ENCODE data around the gene ADGRV1. TPM values are rescaled to one million over a fixed set of nuclear protein-coding genes. Genes with fewer than 3 reads are reported as not detected.

ADGRV1 gene
- total RNA-seq, 1 donor from 2014 or later, result 10.0 TPM

- H3K9ac ChIP-seq (ENCODE audit: low read length), result no peak overlapping the region
- peaks cover 2% of the 10 kb centered on the region for H3K9me3 ChIP-seq (ENCODE audit: insufficient read depth, low read depth, low read length)
- no peak overlapping the region for H3K27ac ChIP-seq (ENCODE audit: low read depth, low read length)
- H3K4me2 ChIP-seq (ENCODE audit: low read length), result no peak overlapping the region
- Mint-ChIP-seq H3K27ac (ENCODE audit: unreplicated experiment) (no peak overlapping the region), H3K27me3 (ENCODE audit: low read depth, unreplicated experiment) (no peaks in the 10 kb centered on the region), H3K4me1 (ENCODE audit: low read depth, unreplicated experiment) (peaks cover 10% of the 10 kb centered on the region), H3K36me3 (ENCODE audit: low read depth, unreplicated experiment) (no peaks in the 10 kb centered on the region), H3K9me3 (ENCODE audit: unreplicated experiment) (no peaks in the 10 kb centered on the region), H3K4me3 (ENCODE audit: unreplicated experiment) (no peak overlapping the region)
- no peaks in the 10 kb centered on the region for H3K4me1 ChIP-seq (ENCODE audit: insufficient read depth, low read length)
- H2AFZ ChIP-seq (ENCODE audit: low read depth, low read length), result no peak overlapping the region
- H3K36me3 ChIP-seq (ENCODE audit: insufficient read depth, low read length), result no peaks in the 10 kb centered on the region
- no peak for TF ChIP-seq EZH2 (IDR thresholded peaks at IDR 0.05; ENCODE audit: insufficient read depth, low read length)
- no peak for TF ChIP-seq CTCF (IDR thresholded peaks at IDR 0.05; ENCODE audit: insufficient read depth, low read depth, low read length)
- DNase-seq (ENCODE audit: low read depth) (no peak), FAIRE-seq (no peak)
- no peaks in the 10 kb centered on the region for H3K27me3 ChIP-seq (ENCODE audit: insufficient read depth, low read length)
- H3K79me2 ChIP-seq (ENCODE audit: insufficient read depth, low read length), result no peaks in the 10 kb centered on the region
- no peaks in the 10 kb centered on the region for H4K20me1 ChIP-seq (ENCODE audit: insufficient read depth, low read length)
- H3K4me3 ChIP-seq (ENCODE audit: insufficient read depth, low read depth, low read length), result no peak overlapping the region
Measured at GRCh38 chr5:91143840-91144239, 585.2 kb downstream of the ADGRV1 start.

GRCh38 chr5:91144491-91145332 lies 586.1 kb downstream of the ADGRV1 start:
- Mint-ChIP-seq H3K36me3 (ENCODE audit: low read depth, unreplicated experiment) (no peaks in the 10 kb centered on the region), H3K4me1 (ENCODE audit: low read depth, unreplicated experiment) (peaks cover 9% of the 10 kb centered on the region), H3K27ac (ENCODE audit: unreplicated experiment) (no peak overlapping the region), H3K27me3 (ENCODE audit: low read depth, unreplicated experiment) (no peaks in the 10 kb centered on the region), H3K9me3 (ENCODE audit: unreplicated experiment) (no peaks in the 10 kb centered on the region), H3K4me3 (ENCODE audit: unreplicated experiment) (no peak overlapping the region)
- Histone ChIP-seq H3K27me3 (ENCODE audit: insufficient read depth, low read length) (no peaks in the 10 kb centered on the region), H2AFZ (ENCODE audit: low read depth, low read length) (no peak overlapping the region), H3K79me2 (ENCODE audit: insufficient read depth, low read length) (no peaks in the 10 kb centered on the region), H3K9me3 (ENCODE audit: insufficient read depth, low read depth, low read length) (peaks cover 2% of the 10 kb centered on the region), H3K4me3 (ENCODE audit: insufficient read depth, low read depth, low read length) (no peak overlapping the region), H3K36me3 (ENCODE audit: insufficient read depth, low read length) (no peaks in the 10 kb centered on the region), H3K4me2 (ENCODE audit: low read length) (no peak overlapping the region), H3K27ac (ENCODE audit: low read depth, low read length) (no peak overlapping the region), H3K4me1 (ENCODE audit: insufficient read depth, low read length) (no peaks in the 10 kb centered on the region), H3K9ac (ENCODE audit: low read length) (no peak overlapping the region), H4K20me1 (ENCODE audit: insufficient read depth, low read length) (no peaks in the 10 kb centered on the region)
- no peak for DNase-seq (ENCODE audit: low read depth)
- FAIRE-seq, result no peak
- TF ChIP-seq EZH2 (IDR thresholded peaks at IDR 0.05; ENCODE audit: insufficient read depth, low read length), result no peak
- no peak for TF ChIP-seq CTCF (IDR thresholded peaks at IDR 0.05; ENCODE audit: insufficient read depth, low read depth, low read length)

GRCh38 chr5:91145333-91145620 lies 586.7 kb downstream of the ADGRV1 start:
- FAIRE-seq, result no peak
- Mint-ChIP-seq H3K4me1 (ENCODE audit: low read depth, unreplicated experiment) (peaks cover 8% of the 10 kb centered on the region), H3K27ac (ENCODE audit: unreplicated experiment) (no peak overlapping the region), H3K27me3 (ENCODE audit: low read depth, unreplicated experiment) (no peaks in the 10 kb centered on the region), H3K9me3 (ENCODE audit: unreplicated experiment) (no peaks in the 10 kb centered on the region), H3K36me3 (ENCODE audit: low read depth, unreplicated experiment) (no peaks in the 10 kb centered on the region), H3K4me3 (ENCODE audit: unreplicated experiment) (no peak overlapping the region)
- Histone ChIP-seq H3K36me3 (ENCODE audit: insufficient read depth, low read length) (no peaks in the 10 kb centered on the region), H3K27ac (ENCODE audit: low read depth, low read length) (no peak overlapping the region), H3K9me3 (ENCODE audit: insufficient read depth, low read depth, low read length) (peaks cover 2% of the 10 kb centered on the region), H3K4me3 (ENCODE audit: insufficient read depth, low read depth, low read length) (no peak overlapping the region), H3K4me1 (ENCODE audit: insufficient read depth, low read length) (no peaks in the 10 kb centered on the region), H3K4me2 (ENCODE audit: low read length) (no peak overlapping the region), H3K27me3 (ENCODE audit: insufficient read depth, low read length) (no peaks in the 10 kb centered on the region), H2AFZ (ENCODE audit: low read depth, low read length) (no peak overlapping the region), H4K20me1 (ENCODE audit: insufficient read depth, low read length) (no peaks in the 10 kb centered on the region), H3K9ac (ENCODE audit: low read length) (no peak overlapping the region), H3K79me2 (ENCODE audit: insufficient read depth, low read length) (no peaks in the 10 kb centered on the region)
- no peak for TF ChIP-seq EZH2 (IDR thresholded peaks at IDR 0.05; ENCODE audit: insufficient read depth, low read length)
- no peak for TF ChIP-seq CTCF (IDR thresholded peaks at IDR 0.05; ENCODE audit: insufficient read depth, low read depth, low read length)
- DNase-seq (ENCODE audit: low read depth), result no peak
